Thyroid gland (tissue), 4 donors: ENCODE results near the gene EIF4B. TPM values are rescaled to one million over a fixed set of nuclear protein-coding genes. Genes with fewer than 3 reads are reported as not detected.

Source experiments
- DNase-seq, 2 donors: peaks; one replicate each; pipeline ENCODE4 v3.0.0-alpha.2; 2019
- H3K27ac ChIP-seq, 3 donors: fragments of 200-600 bp; sonication (generic); 1 replicate in 2 of 3; 2 replicates in 1 of 3; pipeline ENCODE4 v1.5.1; 2016 to 2019; ENCODE audit warnings: mild to moderate bottlenecking in 1 of 3, moderate library complexity in 1 of 3
- H3K27me3 ChIP-seq: fragments of 200-600 bp; sonication (generic); one replicate; pipeline ENCODE4 v1.5.1; 2019
- H3K36me3 ChIP-seq, 2 donors: fragments of 200-600 bp; sonication (generic); one replicate each; pipeline ENCODE4 v1.5.1; 2016 to 2019
- H3K4me1 ChIP-seq, 2 donors: fragments of 200-600 bp; sonication (generic); one replicate each; pipeline ENCODE4 v1.5.1; 2017 to 2019
- H3K4me3 ChIP-seq, 3 donors: fragments of 200-600 bp; sonication (generic); replicated peaks in 1 of 3; 1 replicate in 2 of 3; 2 replicates in 1 of 3; pipeline ENCODE4 v1.5.1; 2016; ENCODE audit warnings: mild to moderate bottlenecking in 1 of 3
- H3K9me3 ChIP-seq: fragments of 200-600 bp; sonication (generic); one replicate; pipeline ENCODE4 v1.5.1; 2017
- CTCF ChIP-seq, 6 experiments: fragments of 200-600 bp in 3 of 6; fragments of 450-650 bp in 3 of 6; sonication (generic) in 3 of 6; IDR thresholded peaks; one replicate each; pipeline ENCODE4 v1.5.1; 2016 to 2019; ENCODE audit warnings: antibody characterized with exemption in 6 of 6, mild to moderate bottlenecking in 2 of 6, inconsistent platforms in 1 of 6, moderate library complexity in 1 of 6
- POLR2A ChIP-seq, 2 donors: fragments of 450-650 bp; IDR thresholded peaks; one replicate each; pipeline ENCODE4 v1.6.1; 2017; ENCODE audit warnings: antibody characterized with exemption in 2 of 2, mild to moderate bottlenecking in 2 of 2, moderate library complexity in 1 of 2
- WGBS, 2 donors: methylation state at CpG; one replicate each; pipeline ENCODE4 v1.1.5; 2017; 5-methylcytosine and 5-hydroxymethylcytosine counted together
- intact Hi-C: fragments of 100-400 bp; cut with DNase I; formaldehyde crosslinking; loops from one replicate; pipeline ENCODE4 v1.15.1; 2023
- total RNA-seq, 4 donors: library from RNA; depleted of rRNA; stranded (reverse); fragments of >200 nt; gene quantifications; one replicate each; pipeline ENCODE4 v1.2.3, GENCODE V29; 2016

EIF4B gene
- total RNA-seq, 4 donors from 2014 or later: 428 to 704 (median 567) TPM

GRCh38 chr12:53048033-53048779 lies 42.0 kb downstream of the EIF4B start:
- WGBS, 2 donors: 7 to 8% methylated on average over 2 to 7 of the region's 10 CpGs
- TF ChIP-seq CTCF (IDR thresholded peaks at IDR 0.05) (peak in 4 of 6 experiments; percentile 27 to 50 (median 49)), POLR2A (IDR thresholded peaks at IDR 0.05) (peak in 1 of 2 donors; percentile 37)
- Histone ChIP-seq H3K4me3 (peak overlapping the region; percentile 22 to 57 (median 34)), H3K36me3 (no peaks in the 10 kb centered on the region), H3K27ac (peak overlapping the region; percentile 98 to 100 (median 99)), H3K4me1 (peaks cover 61 to 80% of the 10 kb centered on the region in 2 donors), H3K9me3 (no peaks in the 10 kb centered on the region), H3K27me3 (no peaks in the 10 kb centered on the region)
- DNase-seq: peak; percentile 94 to 95
- intact Hi-C loops: no loop called here

- Histone ChIP-seq H3K27ac (peak overlapping the region; percentile 98 to 100 (median 99)), H3K27me3 (no peaks in the 10 kb centered on the region), H3K36me3 (no peaks in the 10 kb centered on the region), H3K4me3 (peak overlapping the region in 1 of 3 donors; percentile 57), H3K9me3 (no peaks in the 10 kb centered on the region), H3K4me1 (peaks cover 68 to 84% of the 10 kb centered on the region in 2 donors)
- DNase-seq: peak; percentile 54 to 57
- whole genome bisulfite sequencing, 2 donors: 9 to 16% methylated on average over 6 of the region's 6 CpGs
- intact Hi-C loops: no loop called here
- TF ChIP-seq POLR2A (IDR thresholded peaks at IDR 0.05) (no peak), CTCF (IDR thresholded peaks at IDR 0.05) (no peak)
Measured at GRCh38 chr12:53048780-53049401, 42.6 kb downstream of the EIF4B start.

GRCh38 chr12:53049571-53050318 lies 43.5 kb downstream of the EIF4B start, which contains the start of gene TNS2:
TSS of gene TNS2 (plus strand) at chr12:53050065. CDS start at chr12:53050186, 121 bp downstream.
- WGBS, 2 donors: 19 to 30% methylated on average over 6 to 18 of the region's 20 CpGs
- peak within 1 kb of the TSS; percentile 6 to 57 (median 25) for H3K4me3 ChIP-seq
- TF ChIP-seq CTCF (IDR thresholded peaks at IDR 0.05) (no peak), POLR2A (IDR thresholded peaks at IDR 0.05) (peak in 1 of 2 donors; percentile 53)
- peak; percentile 84 to 85 for DNase-seq
- H3K4me1 ChIP-seq: peaks cover 70 to 85% of the 10 kb centered on the region in 2 donors
- no peaks in the 10 kb centered on the region for H3K27me3 ChIP-seq
- no peaks in the 10 kb centered on the region for H3K9me3 ChIP-seq
- no peaks in the 10 kb centered on the region for H3K36me3 ChIP-seq
- peak within 1 kb of the TSS; percentile 98 to 100 (median 99) for H3K27ac ChIP-seq
- intact Hi-C loops: no loop called here

- no peaks in the 10 kb centered on the region for H3K27me3 ChIP-seq
- H3K9me3 ChIP-seq: no peaks in the 10 kb centered on the region
- TF ChIP-seq CTCF (IDR thresholded peaks at IDR 0.05): no peak
- no peak for TF ChIP-seq POLR2A (IDR thresholded peaks at IDR 0.05)
- intact Hi-C loops: no loop called here
- H3K36me3 ChIP-seq: peaks cover 0 to 4% of the 10 kb centered on the region in 2 donors
- peak overlapping the region; percentile 98 to 100 (median 99) for H3K27ac ChIP-seq
- 47 to 64% methylated on average over 2 of the region's 2 CpGs for WGBS, 2 donors
- H3K4me3 ChIP-seq: peak overlapping the region; percentile 6 to 57 (median 25)
- no peak for DNase-seq
- H3K4me1 ChIP-seq: peaks cover 75 to 84% of the 10 kb centered on the region in 2 donors
Measured at GRCh38 chr12:53050426-53051057, 44.3 kb downstream of the EIF4B start.
